HG03066 (cell line): Measurements from ENCODE around the gene LIME1.
"Not testable (repeated sequence)": the region's sequence is repeated elsewhere in the genome, so short reads cannot be mapped to it uniquely, and the experiment has no call there.

Source experiments
- ATAC-seq: cut with Tn5 transposase; IDR thresholded peaks from one replicate; pipeline ENCODE4 v1.9.1; 2021; ENCODE audit warnings: low read depth; ENCODE audit not compliant: unreplicated experiment

The LIME1 gene

DNA sequence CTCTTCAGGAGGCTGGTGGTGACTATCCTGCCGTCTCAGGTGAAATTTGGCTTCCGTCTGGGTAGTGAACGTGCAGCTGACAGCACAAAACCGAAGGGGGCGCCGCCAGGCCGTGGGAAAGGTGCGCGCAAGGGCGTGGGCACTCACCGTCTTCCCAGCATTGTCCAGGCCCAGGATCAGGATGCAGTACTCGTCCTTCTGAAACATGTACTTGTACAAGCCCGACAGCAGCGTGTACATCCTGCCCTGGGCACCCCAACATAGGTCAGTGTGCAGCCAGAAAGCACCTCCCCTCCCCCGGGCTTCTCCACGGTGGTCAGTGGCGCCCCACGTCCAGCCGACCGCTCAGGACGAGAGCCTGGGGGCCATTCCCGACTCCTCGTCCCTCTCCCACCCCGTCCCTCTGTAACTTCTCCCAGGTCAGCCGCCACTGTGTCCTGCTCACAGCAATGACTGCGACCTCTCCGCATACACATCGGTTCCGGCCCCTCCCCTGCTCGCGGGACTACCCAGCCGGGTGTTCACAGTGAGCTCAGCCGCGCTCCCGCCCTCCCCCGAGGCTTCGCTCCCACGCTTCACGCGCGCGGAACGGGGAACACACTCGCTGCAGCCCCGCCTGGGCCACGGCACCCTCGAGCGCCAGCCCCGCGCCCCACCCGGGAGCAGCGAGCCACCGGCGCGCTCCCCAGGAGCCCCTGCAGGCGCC is 29.5 kb upstream of the LIME1 start:
- ATAC-seq = no peak

DNA sequence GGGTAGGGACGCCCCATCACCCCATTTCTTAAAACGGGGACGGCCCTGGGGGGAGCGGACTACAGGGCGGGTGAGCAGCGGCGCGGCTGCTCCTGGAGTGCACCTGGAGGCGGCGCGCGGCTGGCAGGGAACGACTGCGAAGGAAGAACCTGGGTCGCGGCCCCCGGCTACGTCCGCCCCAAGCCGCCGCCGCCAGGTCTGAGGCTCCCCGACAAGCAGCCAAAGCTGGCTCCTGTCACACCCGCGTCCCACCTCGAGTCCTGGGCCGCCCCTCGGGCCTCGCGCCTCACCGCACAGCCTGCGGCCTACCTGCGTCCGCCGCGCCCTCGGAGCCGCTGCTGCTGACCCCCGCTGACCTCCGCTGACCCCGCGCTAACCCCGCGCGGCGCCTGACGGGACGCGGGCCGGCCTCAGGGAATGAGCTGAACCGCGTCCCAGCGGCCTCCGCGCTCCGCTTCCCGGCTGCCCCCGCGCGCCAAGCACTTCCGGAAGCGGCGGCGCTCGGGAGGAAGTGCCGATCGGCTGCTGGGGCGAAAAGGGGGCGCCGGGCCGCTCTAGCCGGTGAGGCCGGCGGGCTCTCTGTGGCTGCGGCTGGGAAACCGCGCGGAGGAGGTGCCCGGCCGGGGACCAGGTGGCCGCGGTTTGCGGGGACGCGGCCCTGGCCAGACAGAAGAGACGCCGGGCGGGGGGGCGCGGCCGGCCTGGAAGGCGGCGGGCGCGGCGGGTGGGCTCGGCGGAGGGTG is 28.7 kb upstream of the LIME1 start, which contains the start of the genes ARFRP1 and ZGPAT:
Gene ARFRP1, minus strand, starts transcription at position 419 of the 743 bp plus-strand sequence. CDS start 885 bp downstream, outside the sequence.
Gene ZGPAT, plus strand, starts transcription at position 482 of the 743 bp plus-strand sequence. CDS start 542 bp downstream, outside the sequence.
- no peak for ATAC-seq

DNA sequence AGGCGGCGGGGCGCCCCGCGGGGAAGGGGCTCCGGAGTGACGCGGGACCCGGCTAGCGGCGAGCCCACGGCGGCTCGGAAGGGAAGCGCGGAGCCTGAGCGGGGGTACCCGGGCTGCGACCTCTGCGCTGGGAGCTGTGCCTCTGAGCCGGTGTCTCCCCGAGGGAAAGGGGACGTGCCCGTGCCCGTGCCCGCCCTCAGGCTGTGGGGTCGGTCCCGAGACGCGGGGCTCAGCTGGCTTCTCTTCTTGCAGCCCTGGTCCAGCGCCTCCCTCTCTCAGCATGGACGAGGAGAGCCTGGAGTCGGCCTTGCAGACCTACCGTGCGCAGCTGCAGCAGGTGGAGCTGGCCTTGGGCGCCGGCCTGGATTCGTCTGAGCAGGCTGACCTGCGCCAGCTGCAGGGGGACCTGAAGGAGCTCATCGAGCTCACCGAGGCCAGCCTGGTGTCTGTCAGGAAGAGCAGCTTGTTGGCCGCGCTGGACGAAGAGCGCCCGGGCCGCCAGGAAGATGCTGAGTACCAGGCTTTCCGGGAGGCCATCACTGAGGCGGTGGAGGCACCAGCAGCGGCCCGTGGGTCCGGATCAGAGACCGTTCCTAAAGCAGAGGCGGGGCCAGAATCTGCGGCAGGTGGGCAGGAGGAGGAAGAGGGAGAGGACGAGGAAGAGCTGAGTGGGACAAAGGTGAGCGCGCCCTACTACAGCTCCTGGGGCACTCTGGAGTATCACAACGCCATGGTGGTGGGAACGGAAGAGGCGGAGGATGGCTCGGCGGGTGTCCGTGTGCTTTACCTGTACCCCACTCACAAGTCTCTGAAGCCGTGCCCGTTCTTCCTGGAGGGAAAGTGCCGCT is 27.9 kb upstream of the LIME1 start:
- no peak for ATAC-seq

DNA sequence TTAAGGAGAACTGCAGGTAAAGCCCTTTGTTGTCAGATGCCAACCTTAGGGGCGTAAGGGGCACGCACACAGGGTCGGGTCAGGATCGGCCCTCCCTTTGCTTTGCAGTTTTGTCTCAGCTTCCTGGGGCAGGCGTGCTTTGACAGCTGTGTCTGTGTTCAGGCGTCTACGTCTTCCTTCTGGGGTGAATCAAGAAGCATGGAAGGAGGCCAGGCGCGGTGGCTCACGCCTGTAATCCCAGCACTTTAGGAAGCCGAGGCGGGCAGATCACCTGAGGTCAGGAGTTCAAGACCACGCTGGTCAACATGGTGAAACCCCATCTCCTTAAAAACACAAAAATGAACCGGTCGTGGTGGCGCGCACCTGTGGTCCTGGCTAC is 27.3 kb upstream of the LIME1 start:
- ATAC-seq = no peak

DNA sequence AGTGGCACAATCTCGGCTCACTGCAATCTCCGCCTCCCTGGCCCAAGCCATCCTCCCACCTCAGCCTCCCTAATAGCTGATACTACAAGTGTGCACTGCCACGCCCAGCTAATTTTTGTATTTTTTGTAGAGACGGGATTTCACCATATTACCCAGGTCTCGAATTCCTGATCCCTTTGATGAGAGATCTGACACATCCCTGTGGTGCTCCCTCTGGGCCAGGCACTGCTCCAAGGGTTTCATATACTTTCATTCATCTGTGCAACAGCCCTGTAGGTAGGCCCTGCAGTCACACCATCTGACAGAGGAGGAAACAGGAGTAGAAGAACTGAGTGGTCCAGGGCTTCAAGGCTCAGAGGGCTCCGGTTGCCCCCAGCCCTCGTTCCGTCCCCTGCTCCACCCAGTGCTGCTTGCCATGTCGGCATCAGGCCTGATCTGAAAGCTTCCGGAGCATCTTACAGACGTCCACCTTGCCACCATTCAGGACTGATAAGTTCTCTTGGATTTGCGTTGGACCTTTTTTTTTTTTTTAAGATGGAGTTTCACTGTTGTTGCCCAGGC is 25.3 kb upstream of the LIME1 start:
- no peak for ATAC-seq

DNA sequence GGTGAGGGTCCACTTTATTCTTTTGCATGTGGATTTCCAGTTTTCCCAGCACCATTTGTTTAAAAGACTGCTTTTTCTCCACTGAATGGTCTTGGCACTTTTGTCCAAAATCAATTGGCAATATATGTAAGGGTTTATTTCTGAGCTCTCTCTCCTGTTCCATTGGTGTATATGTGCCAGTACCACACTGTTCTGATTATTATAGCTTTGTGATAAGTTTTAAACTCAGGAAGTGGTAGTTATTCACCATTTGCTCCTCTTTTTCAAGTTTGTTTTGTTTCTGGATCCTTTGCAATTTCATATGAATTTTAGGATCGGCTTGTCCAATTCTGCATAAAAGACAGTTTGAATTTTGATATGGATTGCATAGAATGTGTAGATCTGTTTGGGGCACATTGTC is 24.3 kb upstream of the LIME1 start:
- ATAC-seq = no peak

DNA sequence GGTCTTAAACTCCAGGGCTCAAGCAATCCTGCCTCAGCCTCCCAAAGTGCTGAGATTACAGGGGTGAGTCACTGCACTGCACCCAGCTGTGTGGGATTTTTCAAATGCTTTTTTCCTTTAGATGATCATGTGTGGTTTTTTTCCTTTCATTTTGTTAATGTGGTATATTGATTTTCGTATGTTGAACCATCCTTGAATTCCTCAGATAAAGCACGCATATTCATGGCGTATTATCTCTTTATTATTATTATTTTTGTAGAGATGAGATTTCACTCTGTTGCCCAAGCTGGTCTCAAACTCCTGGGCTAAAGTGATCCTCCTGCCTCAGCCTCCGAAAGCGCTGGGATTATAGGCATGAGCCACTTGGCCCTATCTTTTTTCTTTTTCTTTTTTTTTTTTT is 21.6 kb upstream of the LIME1 start:
- ATAC-seq = no peak

DNA sequence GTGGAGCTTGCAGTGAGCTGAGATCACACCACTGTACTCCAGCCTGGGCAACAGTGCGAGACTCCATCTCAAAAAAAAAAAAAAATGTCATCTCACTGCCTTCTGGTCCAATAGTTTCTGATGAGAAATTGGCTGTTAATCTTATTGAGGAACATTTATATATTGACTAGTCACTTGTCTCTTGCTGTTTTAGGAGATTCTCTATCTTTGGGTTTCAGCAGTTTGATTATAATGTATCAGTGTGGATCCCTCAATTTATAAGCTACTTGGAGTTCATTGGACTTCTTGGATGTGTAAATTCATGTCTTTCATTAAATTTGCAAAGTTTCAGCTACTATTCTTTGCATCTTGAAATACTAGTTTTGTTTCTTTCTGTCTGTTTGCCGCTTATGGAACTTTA is 17.5 kb upstream of the LIME1 start:
- no peak for ATAC-seq

DNA sequence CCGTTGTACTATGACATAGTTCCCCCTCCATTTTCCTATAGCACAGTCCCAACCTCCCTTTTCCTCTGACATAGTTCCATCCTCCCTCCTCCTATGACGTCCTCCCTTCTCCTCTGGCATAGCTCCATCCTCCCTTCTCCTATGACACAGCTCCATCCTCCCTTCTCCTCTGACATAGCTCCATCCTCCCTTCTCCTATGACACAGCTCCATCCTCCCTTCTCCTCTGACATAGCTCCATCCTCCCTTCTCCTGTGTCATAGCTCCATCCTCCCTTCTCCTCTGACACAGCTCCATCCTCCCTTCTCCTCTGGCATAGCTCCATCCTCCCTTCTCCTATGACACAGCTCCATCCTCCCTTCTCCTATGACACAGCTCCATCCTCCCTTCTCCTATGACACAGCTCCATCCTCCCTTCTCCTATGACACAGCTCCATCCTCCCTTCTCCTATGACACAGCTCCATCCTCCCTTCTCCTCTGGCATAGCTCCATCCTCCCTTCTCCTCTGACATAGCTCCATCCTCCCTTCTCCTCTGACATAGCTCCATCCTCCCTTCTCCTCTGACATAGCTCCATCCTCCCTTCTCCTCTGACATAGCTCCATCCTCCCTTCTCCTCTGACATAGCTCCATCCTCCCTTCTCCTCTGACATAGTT is 13.4 kb upstream of the LIME1 start:
- not testable (repeated sequence) for ATAC-seq

DNA sequence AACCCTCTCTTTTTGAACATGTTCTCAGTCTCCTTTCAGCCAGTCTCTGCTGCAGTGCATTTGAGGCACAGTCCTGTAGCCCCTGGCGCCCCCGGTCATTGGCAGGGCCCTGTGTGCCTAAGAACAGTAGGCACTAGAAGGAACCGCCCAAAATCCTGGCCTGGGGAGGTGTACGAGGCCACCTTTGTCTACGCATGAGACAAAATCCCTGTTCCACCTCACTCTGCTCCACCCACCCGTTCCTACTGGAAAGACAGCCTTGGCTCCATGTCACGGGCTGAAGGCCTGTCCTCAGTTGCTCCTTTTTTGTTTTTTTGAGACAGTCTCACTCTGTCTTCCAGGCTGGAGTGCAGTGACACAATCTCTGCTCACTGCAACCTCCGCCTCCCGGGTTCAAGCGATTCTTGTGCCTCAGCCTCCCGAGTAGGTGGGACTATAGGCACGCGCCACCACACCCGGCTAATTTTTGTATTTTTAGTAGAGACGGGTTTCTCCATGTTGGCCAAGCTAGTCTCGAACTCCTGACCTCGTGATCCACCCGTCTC is 6.2 kb upstream of the LIME1 start:
- not testable (repeated sequence) for ATAC-seq

DNA sequence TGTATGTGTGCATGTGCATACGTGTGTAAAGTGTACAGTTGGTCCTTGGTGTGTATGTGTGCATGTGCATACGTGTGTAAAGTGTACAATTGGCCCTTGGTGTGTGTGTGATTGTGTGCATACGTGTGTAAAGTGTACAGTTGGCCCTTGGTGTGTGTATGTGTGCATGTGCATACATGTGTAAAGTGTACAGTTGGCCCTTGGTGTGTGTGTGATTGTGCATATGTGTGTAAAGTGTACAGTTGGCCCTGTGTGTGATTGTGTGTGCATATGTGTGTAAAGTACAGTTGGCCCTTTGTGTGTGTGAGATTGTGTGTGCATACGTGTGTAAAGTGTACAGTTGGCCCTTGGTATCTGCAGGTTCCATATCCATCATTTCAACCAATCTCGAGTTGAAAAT is 5.1 kb upstream of the LIME1 start:
- no peak for ATAC-seq

DNA sequence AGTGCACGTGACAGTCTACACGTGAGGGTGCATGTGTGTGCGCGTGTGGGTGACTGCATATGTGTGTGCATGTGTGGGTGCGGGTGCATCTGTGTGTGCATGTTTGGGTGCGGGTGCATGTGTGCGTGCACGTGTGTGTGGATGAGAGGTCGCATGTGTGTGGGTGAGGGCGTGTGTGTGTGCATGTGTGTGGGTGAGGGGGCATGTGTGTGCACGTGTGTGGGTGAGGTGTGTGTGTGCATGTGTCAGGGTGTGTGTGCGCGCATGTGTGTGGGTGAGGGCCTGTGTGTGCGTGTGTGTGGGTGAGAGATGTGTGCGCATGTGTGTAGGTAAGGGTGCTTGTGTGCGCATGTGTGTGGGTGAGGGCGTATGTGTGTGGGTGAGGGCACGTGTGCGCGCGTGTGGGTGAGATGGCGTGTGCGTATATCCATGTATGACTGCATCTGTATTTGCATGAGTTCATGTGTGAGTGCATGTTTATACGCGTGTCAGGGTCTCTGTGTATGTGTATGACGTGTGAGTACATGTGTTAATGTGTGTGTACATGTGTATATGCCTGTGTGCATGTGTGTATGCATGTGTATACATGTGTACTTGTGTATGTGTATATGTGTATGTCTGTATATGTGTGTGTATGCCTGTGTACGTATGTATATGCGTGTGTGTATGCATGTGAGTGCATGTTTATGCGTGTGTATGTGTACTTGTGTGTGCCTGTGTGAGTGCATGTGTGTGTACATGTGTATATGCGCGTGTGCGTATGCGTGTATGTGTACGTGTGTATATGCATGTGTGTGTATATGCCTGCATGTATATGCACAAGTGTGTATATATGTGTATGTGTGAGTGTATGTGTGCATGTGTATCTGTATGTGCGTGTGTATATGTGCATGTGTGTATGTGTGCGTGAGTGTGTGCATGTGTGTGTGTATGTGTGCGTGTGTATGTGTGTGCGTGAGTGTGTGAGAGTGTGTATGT is 4.1 kb upstream of the LIME1 start:
- no peak for ATAC-seq

DNA sequence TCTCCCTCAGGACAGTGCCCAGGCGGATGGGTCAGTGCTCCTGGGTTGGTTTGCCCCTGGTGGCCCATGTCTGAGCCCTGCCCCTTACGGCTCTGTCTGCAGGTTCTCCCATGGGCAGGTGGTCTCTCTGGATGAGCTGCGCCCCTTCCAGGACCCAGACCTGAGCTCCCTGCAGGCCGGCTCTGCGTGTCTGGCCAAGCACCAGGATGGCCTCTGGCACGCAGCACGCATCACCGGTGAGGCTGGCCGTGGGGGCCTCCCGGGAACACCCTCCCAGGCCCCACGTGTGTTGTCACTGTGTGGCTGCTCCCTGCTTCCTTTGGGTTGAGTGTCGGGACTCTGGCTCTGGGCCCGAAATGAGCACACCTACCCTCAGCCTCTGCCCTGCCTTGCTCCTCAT is 3.3 kb upstream of the LIME1 start:
- no peak for ATAC-seq

DNA sequence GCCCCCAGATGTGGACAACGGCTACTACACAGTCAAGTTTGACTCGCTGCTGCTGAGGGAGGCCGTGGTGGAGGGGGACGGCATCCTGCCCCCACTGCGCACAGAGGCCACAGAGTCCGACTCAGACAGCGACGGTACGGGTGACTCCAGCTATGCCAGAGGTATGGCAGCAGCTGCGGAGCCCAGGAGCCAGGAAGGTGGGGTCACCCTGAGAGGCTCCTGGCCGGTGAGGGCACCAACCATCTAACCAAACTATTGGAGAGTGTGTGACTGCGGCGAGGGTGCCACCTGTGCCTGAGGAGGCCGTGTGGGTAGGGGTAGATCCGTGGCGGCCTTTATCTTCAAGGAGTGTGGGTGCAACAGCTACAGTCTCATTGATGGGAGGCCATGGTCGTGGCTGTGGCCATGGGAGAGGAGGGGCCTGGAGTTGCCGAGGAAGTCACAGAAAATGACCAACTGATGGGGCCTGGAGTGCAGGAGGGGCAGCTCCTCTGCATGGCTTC is 2.8 kb upstream of the LIME1 start:
- ATAC-seq = no peak

DNA sequence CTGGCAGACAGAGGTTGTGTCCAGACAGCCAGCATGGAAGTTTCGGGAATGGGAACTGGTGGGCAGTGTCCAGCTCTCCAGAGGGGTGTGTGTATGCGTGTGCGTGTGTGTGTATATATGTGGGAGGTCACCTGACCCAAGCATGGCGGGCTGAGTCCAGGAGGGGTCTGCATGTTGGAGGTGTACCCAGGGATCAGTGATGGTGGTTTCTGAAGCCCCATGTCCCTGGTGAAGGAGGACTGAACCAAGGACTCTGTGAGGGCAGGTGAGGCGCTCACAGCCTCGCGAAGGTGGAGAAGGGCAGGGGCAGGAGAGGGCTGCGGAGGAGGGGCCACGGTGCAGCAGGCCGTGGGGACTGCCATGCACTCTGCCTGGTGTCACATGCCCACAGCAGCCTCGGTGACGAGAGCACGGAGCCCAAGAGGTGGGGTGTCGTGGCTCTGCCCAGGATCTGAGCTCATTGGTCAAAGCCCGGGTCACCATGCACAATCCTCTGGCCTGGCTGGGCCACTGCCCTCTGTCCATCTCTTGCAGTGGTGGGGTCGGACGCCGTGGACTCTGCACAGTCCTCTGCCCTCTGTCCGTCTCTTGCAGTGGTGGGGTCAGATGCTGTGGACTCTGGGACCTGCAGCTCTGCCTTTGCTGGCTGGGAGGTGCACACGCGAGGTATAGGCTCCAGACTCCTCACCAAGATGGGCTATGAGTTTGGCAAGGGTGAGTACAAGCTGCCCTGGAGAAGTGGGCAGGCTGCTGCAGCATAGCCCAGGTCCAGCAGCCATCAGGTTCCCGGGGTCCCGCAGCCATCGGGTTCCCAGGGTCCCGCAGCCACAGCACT is 2.1 kb upstream of the LIME1 start:
- ATAC-seq = no peak

DNA sequence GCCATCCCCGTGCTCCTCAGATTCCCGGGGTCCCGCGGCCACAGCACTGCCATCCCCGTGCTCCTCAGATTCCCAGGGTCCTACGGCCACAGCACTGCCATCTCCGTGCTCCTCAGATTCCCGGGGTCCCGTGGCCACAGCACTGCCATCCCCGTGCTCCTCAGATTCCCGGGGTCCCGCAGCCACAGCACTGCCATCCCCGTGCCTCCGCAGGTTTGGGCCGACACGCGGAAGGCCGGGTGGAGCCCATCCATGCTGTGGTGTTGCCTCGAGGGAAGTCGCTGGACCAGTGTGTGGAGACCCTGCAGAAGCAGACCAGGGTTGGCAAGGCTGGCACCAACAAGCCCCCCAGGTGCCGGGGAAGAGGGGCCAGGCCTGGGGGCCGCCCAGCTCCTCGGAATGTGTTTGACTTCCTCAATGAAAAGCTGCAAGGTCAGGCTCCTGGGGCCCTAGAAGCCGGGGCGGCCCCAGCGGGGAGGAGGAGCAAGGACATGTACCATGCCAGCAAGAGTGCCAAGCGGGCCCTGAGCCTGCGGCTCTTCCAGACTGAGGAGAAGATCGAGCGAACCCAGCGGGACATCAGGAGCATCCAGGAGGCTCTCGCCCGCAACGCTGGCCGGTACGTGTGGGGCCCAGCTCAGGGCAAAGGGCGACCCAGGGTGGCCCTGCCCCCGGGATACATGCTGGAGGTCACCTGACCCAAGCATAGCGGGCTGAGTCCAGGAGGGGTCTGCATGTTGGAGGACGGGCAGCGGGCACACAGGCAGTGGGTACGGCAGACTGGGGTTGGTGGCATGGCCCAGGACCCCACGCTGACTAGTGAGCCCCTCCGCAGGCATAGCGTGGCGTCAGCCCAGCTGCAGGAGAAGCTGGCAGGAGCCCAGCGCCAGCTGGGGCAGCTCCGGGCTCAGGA is 1.3 kb upstream of the LIME1 start:
- no peak for ATAC-seq
